GM13976 (cell line): ENCODE data around the gene MAGEH1.
"Not testable (repeated sequence)": the region's sequence is repeated elsewhere in the genome, so short reads cannot be mapped to it uniquely, and the experiment has no call there.

ENCODE experiments used
- DNase-seq: peaks from one replicate; pipeline ENCODE4 v3.0.0; 2012; ENCODE audit warnings: low spot score
- in situ Hi-C: fragments of 300-500 bp; cut with MboI; formaldehyde crosslinking; loops from one replicate; pipeline ENCODE4 v1.12.0; 2022; ENCODE audit warnings: low sequenced_read_pairs, mixed read lengths, inconsistent platforms; ENCODE audit not compliant: unreplicated experiment
- TF ChIP-seq, protein P1 (sequence below): IDR thresholded peaks from 2 replicates; pipeline ENCODE4 v1.5.1; 2012; ENCODE audit warnings: borderline replicate concordance, mild to moderate bottlenecking; ENCODE audit not compliant: insufficient read depth; ENCODE audit errors: extremely low read depth, missing control alignments, control extremely low read depth

The MAGEH1 gene, protein sequence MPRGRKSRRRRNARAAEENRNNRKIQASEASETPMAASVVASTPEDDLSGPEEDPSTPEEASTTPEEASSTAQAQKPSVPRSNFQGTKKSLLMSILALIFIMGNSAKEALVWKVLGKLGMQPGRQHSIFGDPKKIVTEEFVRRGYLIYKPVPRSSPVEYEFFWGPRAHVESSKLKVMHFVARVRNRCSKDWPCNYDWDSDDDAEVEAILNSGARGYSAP

DNA sequence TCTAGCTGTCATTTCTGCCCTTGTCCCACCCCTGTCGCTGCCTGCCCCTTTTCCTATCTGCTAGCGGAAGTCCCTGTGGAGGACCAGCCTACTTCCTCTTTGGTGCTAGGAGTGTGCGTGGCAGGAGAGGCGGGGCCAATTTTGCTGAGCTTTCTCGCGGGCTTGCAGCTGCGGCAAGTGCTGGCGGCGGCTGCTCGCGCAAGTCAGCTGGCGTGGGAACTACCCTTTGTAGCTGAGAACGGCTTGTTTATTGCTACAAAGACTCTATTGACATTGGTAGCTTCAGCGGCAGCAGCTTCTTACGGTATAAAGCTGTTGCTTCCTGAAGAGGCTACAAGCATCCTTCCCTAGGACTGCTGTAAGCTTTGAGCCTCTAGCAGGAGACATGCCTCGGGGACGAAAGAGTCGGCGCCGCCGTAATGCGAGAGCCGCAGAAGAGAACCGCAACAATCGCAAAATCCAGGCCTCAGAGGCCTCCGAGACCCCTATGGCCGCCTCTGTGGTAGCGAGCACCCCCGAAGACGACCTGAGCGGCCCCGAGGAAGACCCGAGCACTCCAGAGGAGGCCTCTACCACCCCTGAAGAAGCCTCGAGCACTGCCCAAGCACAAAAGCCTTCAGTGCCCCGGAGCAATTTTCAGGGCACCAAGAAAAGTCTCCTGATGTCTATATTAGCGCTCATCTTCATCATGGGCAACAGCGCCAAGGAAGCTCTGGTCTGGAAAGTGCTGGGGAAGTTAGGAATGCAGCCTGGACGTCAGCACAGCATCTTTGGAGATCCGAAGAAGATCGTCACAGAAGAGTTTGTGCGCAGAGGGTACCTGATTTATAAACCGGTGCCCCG, at the start of gene MAGEH1:
TSS of gene MAGEH1 (plus strand) at position 138 of the 843 bp plus-strand sequence. CDS start at position 386, 248 bp downstream.
- TF ChIP-seq, protein P1, sequence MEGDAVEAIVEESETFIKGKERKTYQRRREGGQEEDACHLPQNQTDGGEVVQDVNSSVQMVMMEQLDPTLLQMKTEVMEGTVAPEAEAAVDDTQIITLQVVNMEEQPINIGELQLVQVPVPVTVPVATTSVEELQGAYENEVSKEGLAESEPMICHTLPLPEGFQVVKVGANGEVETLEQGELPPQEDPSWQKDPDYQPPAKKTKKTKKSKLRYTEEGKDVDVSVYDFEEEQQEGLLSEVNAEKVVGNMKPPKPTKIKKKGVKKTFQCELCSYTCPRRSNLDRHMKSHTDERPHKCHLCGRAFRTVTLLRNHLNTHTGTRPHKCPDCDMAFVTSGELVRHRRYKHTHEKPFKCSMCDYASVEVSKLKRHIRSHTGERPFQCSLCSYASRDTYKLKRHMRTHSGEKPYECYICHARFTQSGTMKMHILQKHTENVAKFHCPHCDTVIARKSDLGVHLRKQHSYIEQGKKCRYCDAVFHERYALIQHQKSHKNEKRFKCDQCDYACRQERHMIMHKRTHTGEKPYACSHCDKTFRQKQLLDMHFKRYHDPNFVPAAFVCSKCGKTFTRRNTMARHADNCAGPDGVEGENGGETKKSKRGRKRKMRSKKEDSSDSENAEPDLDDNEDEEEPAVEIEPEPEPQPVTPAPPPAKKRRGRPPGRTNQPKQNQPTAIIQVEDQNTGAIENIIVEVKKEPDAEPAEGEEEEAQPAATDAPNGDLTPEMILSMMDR: no peak
- in situ Hi-C loops: no loop called here
- DNase-seq: peak; percentile 72

DNA sequence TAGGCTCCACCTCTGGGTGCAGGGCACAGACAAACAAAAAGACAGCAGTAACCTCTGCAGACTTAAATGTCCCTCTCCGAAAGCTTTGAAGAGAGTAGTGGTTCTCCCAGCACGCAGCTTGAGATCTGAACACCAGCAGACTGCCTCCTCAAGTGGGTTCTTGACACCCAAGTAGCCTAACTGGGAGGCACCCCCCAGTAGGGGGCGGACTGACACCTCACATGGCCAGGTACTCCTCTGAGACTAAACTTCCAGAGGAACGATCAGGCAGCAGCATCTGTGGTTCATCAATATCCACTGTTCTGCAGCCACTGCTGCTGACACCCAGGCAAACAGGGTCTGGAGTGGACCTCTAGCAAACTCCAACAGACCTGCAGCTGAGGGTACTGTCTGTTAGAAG, 24.8 kb upstream of the MAGEH1 start:
- in situ Hi-C loops, DNase-seq: not testable (repeated sequence)
- TF ChIP-seq, protein P1: peak; percentile 14

DNA sequence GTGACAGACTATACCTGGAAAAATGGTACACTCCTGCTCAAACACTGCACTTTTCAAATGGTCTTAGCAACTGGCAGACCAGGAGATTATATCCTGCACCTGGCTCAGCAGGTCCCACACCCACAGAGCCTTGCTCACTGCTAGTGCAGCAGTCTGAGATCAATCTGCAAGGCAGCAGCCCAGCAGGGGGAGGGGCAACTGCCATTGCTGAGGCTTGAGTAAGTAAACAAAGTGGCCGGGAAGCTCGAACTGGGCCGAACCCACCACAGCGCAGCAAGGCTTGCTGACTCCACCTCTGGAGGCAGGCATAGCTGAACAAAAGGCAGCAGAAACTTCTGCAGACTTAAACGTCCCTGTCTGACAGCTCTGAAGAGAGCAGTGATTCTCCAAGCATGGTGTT, 8.5 kb upstream of the MAGEH1 start:
- DNase-seq, in situ Hi-C loops: not testable (repeated sequence)

DNA sequence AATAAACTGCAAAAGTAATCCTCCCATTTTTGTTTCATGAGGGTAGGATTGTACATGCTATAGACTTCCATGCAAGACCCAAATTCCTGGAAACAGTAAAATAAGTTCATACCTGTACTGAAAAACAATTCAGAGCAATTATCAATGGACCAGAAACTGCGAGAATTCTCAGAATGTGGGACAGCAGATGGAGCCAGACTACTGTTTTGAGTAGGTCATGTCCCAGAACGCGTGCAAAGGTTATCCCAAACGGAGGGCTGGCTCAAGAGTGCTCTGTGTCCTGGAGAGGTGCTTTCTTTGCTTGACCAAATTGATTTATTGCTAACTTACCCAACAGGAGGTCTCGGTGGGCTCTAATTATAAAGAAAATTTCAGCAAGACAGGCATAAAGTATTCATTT, 1.7 kb upstream of the MAGEH1 start:
- in situ Hi-C loops: no loop called here
- TF ChIP-seq, protein P1: no peak
- no peak for DNase-seq

DNA sequence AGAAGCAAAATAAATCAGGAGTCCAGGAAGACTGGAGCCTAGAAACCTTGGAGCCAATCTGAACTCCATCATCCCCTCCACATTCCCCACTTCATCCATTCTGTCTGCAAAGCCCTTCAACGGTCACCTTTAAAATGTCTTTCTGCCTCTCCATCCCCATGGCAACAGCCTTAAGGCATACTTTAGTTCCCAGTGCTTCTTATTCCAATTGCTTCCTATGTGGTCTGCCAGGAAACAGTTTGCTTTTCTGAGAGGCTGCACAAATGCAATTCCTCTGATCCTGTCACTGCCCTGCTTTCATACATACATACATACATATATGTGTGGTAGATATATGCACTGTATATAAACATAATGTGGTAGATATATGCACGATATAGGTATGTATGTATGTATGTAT, 786 bp upstream of the MAGEH1 start:
- DNase-seq: no peak
- TF ChIP-seq, protein P1: no peak
- in situ Hi-C loops: no loop called here

DNA sequence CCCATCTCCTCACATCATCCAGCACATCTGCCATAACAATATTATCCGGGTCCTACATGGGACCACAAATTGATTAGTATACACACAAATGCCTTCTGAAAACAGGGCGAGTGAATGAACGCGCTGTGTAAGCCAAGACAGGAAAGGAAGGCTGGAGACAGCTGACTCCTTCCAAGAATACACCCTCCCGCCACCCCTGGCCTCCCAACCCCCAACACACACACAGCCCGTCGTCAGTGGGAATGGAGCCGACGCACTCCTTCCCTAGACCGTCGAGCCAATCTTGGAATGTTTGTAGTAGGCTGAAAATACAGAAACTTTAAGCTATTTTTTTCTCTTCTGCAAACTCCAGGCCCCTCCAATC, 319 bp upstream of the MAGEH1 start:
- DNase-seq: no peak
- TF ChIP-seq, protein P1: no peak
- in situ Hi-C loops: no loop called here

DNA sequence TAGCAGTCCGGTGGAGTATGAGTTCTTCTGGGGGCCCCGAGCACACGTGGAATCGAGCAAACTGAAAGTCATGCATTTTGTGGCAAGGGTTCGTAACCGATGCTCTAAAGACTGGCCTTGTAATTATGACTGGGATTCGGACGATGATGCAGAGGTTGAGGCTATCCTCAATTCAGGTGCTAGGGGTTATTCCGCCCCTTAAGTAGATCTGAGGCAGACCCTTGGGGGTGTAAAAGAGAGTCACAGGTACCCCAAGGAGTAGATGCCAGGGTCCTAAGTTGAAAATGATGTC, 852 bp downstream of the MAGEH1 start:
- in situ Hi-C loops: no loop called here
- TF ChIP-seq, protein P1: no peak
- DNase-seq: peak; percentile 8

DNA sequence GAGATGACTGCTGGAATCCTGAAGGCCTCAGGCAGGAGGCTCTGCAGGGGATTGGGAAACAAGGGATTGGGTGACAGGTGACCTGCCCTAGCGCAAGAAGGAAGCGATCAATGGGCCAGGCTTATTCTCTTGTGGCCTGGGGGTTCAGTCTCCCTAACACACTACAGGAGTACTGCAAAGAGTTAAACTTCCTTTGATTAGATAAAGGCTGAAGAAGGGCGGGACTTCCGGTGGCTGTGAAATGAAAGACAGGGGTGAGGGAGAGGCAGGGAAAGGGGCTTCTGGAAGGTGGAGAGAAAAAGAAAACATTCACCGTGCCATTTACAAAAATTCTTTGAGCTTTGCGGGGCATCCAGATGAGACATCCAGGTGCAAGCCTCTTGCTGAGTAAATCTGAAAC, 3.8 kb downstream of the MAGEH1 start:
- in situ Hi-C loops: not testable (repeated sequence)

DNA sequence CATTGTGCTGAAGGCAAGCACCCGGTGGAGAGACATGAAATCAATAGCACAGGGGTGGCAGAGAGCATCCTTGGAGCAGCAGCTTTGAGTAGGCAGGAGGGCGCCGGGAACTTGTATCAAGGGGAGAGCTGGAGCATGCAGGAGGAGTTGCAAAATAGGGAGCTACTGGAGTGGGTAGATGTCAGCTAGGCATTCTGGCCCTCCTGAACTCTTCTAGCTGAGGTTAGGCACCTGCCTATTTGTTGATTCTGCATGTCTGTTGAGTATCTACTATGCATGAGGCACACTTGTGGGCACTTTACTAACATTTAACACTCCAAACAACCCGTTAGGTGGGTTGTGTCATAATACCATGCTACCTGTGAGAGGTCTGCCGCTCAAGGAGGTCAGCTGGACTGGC, 7.5 kb downstream of the MAGEH1 start:
- DNase-seq, in situ Hi-C loops: not testable (repeated sequence)

More for the DNA sequence above, 3.8 kb downstream of the MAGEH1 start:
- not testable (repeated sequence) for DNase-seq

DNA sequence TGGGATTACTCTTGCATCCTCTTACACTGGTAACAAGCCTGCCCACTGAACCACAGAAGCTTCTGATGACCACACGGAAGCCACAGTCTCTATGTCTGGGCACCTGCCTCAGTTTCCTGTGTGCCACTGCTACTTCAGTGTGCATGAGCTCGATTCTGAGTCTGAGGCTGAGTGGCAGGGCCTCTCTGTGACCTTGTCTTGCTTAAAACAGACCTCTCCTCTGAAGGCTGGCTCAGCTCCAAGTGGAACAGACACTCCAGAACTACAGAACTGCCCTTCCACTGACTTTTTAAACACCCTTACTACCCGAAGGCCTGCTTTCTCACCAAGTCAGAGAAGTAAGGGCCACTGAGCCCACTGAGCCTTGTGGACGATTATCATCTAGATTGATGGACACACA, 8.0 kb downstream of the MAGEH1 start:
- DNase-seq, in situ Hi-C loops: not testable (repeated sequence)

DNA sequence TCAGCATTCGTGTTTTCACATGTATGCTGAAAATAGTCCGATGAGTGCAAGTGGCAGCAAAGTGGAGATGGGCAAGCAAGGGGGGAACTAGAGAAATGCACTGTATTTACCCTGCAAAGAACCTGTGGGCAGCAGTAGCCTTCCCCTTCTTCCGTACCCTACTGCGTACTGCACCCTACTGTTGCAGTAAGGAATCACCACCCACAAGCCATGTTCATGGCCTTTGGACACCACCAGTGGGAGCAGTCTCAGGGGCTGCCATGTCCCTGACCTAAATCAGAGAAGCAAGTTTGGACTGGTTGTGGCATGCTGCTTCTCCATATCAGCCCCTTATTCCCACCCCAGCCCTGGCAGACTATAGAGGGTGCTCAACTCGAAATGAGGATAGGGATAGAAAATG, 12.1 kb downstream of the MAGEH1 start:
- in situ Hi-C loops: not testable (repeated sequence)

More for the DNA sequence above, 12.1 kb downstream of the MAGEH1 start:
- DNase-seq: not testable (repeated sequence)
